Lung (tissue), 12 donors: ENCODE measurements around the gene RADIL. TPM values are rescaled to one million over a fixed set of nuclear protein-coding genes. Genes with fewer than 3 reads are reported as not detected.

Experiments
- ATAC-seq: fragments of 200-7000 bp; cut with Tn5 transposase; one replicate; pipeline ENCODE4 v1.9.1; 2020; ENCODE audit warnings: moderate number of reproducible peaks; ENCODE audit not compliant: insufficient read depth, low FRiP score
- DNase-seq, 3 donors: peaks; one replicate each; pipeline ENCODE4 v3.0.0-alpha.2; 2013 to 2017
- H3K27ac ChIP-seq, 2 donors: one replicate each; pipeline ENCODE4 v1.5.1; 2013; ENCODE audit warnings: mild to moderate bottlenecking in 2 of 2, moderate library complexity in 2 of 2, control low read depth in 1 of 2, inconsistent platforms in 1 of 2, low read depth in 1 of 2, low read length in 1 of 2
- H3K27me3 ChIP-seq, 3 donors: one replicate each; pipeline ENCODE4 v1.5.1; 2013; ENCODE audit warnings: low read length in 2 of 3; ENCODE audit not compliant: control insufficient read depth in 3 of 3, insufficient read depth in 3 of 3
- H3K36me3 ChIP-seq, 4 donors: one replicate each; pipeline ENCODE4 v1.5.1; 2013; ENCODE audit warnings: low read length in 4 of 4, mild to moderate bottlenecking in 1 of 4, moderate library complexity in 1 of 4; ENCODE audit not compliant: control insufficient read depth in 4 of 4, insufficient read depth in 4 of 4
- H3K4me1 ChIP-seq, 5 donors: one replicate each; pipeline ENCODE4 v1.5.1; 2013; ENCODE audit warnings: low read length in 5 of 5, mild to moderate bottlenecking in 2 of 5, moderate library complexity in 1 of 5; ENCODE audit not compliant: control insufficient read depth in 5 of 5, insufficient read depth in 5 of 5
- H3K4me3 ChIP-seq: one replicate; pipeline ENCODE4 v1.5.1; 2013; ENCODE audit warnings: mild to moderate bottlenecking, control low read depth, moderate library complexity
- H3K9ac ChIP-seq, 2 donors: one replicate each; pipeline ENCODE4 v1.5.1; 2013; ENCODE audit warnings: low read length in 2 of 2, control low read depth in 1 of 2; ENCODE audit not compliant: insufficient read depth in 1 of 2
- H3K9me3 ChIP-seq, 4 donors: one replicate each; pipeline ENCODE4 v1.5.1; 2013; ENCODE audit warnings: low read length in 3 of 4, mild to moderate bottlenecking in 1 of 4, moderate library complexity in 1 of 4; ENCODE audit not compliant: control insufficient read depth in 4 of 4, insufficient read depth in 3 of 4
- CTCF ChIP-seq: IDR thresholded peaks from 2 replicates; pipeline ENCODE4 v1.5.1; 2012; ENCODE audit warnings: mild to moderate bottlenecking; ENCODE audit errors: control extremely low read depth, extremely low read depth
- whole genome bisulfite sequencing, 2 donors: extraction: QIAGEN DNeasy Blood & Tissue Kit; methylation state at CpG; one replicate each; pipeline ENCODE4 v1.1.7; 2013; 5-methylcytosine and 5-hydroxymethylcytosine counted together
- polyA plus RNA-seq, 2 donors: library from polyadenylated mRNA; stranded (reverse); fragments of 200-250 nt; gene quantifications; one replicate each; pipeline ENCODE4 v1.2.1, GENCODE V29; 2013
- total RNA-seq, 2 donors: library from RNA; depleted of rRNA in 1 of 2; stranded (reverse); fragments of >200 nt in 1 of 2; gene quantifications; one replicate each; pipeline ENCODE4 v1.2.1, GENCODE V29; 2014 to 2021
- donor health status: control.
- donor health status: control.
- donor health status: Bipolar disorder and iron deficiency.
- donor health status: healthy.
- donor health status: DM: yes; HTN: yes; CAD: no.

The RADIL gene
- total and polyA plus RNA-seq, 4 donors, result 3.7 to 9.3 (median 6.3) TPM

DNA sequence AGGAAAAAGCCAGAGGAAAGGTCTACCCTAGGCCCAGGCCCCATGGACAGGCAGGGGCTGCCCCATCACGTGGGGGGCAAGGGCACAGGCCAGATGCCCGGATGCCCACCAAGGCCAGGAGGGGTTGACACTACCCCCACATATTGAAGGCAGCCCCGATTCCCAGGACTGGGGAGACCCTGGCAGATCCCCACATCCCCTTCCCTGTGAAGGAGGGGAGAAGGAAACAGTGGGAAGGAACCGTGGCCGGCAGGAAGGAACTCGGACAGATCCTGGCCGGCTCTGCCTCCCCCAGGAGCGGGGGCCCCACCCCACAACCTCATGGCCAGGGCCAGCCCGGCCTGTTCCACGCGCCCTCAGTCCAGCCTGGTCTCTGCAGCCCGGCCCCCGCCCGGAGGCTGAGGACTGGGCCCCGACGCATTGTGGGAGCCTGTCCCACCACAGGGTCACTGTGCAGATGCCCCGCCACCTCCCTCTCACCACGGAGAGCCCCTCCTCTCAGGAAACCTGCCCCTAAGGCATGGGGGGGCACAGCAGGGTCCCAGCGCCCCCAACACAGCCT is 63.0 kb downstream of the RADIL start:
- Histone ChIP-seq H3K27me3 (no peaks in the 10 kb centered on the region), H3K4me1 (peaks cover 0 to 32% (median 2%) of the 10 kb centered on the region in 5 donors), H3K9ac (no peak overlapping the region), H3K27ac (peak overlapping the region; percentile 7 to 56), H3K4me3 (no peak overlapping the region), H3K9me3 (peaks cover 0 to 1% (median 0%) of the 10 kb centered on the region in 4 donors), H3K36me3 (peaks cover 0 to 4% (median 0%) of the 10 kb centered on the region in 4 donors)
- TF ChIP-seq CTCF, result no peak
- DNase-seq, result peak in 1 of 3 donors; percentile 24
- no peak for ATAC-seq
- 68 to 76% methylated on average over 15 to 19 of the region's 19 CpGs for WGBS, 2 donors

- ATAC-seq (no peak), DNase-seq (peak; percentile 20 to 65 (median 42))
- peaks cover 0 to 4% (median under 1%) of the 10 kb centered on the region in 4 donors for H3K36me3 ChIP-seq
- H3K9ac ChIP-seq, result no peak overlapping the region
- H3K27ac ChIP-seq, result peak overlapping the region; percentile 20 to 56
- H3K27me3 ChIP-seq, result no peaks in the 10 kb centered on the region
- no peak for TF ChIP-seq CTCF
- 80 to 81% methylated on average over 39 of the region's 39 CpGs for WGBS, 2 donors
- H3K4me1 ChIP-seq, result peaks cover 0 to 32% (median 2%) of the 10 kb centered on the region in 5 donors
- H3K9me3 ChIP-seq, result peaks cover 0 to 1% (median 0%) of the 10 kb centered on the region in 4 donors
- H3K4me3 ChIP-seq, result no peak overlapping the region
Observed at GRCh38 chr7:4819560-4820404, 63.7 kb downstream of the RADIL start.

GRCh38 chr7:4818000-4818794 is 65.3 kb downstream of the RADIL start:
- Histone ChIP-seq H3K9me3 (peaks cover 0 to 6% (median under 1%) of the 10 kb centered on the region in 4 donors), H3K9ac (no peak overlapping the region), H3K4me3 (no peak overlapping the region), H3K27me3 (no peaks in the 10 kb centered on the region), H3K27ac (no peak overlapping the region), H3K36me3 (peaks cover 0 to 10% (median 10%) of the 10 kb centered on the region in 4 donors), H3K4me1 (peaks cover 0 to 32% (median 2%) of the 10 kb centered on the region in 5 donors)
- 89 to 90% methylated on average over 31 to 32 of the region's 32 CpGs for WGBS, 2 donors
- TF ChIP-seq CTCF, result no peak
- no peak for ATAC-seq
- DNase-seq, result peak; percentile 79 to 86 (median 84)
